Measurements from ENCODE around the gene PIEZO2.

Gene PIEZO2

DNA sequence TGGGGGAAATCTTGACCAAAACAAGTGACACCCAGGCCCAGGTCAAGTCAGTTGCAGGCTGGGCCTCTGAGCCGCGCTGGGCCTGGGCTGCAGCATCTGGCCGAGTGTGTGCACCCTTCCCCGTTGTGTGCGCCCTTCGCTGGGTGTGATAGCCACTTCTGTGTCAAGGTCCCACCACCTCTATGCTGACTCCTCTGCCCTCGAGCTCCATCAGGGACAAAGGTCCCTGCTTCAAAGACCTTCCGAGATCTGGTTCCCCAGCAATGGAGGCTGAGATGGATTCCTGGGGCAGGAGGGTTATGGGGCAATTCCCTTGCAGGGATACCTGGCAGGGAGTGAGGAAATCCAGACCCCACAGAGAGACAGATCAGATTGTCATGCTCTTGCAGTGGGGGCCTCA, 93.6 kb downstream of the PIEZO2 start:
- DNase-seq = no peak

DNA sequence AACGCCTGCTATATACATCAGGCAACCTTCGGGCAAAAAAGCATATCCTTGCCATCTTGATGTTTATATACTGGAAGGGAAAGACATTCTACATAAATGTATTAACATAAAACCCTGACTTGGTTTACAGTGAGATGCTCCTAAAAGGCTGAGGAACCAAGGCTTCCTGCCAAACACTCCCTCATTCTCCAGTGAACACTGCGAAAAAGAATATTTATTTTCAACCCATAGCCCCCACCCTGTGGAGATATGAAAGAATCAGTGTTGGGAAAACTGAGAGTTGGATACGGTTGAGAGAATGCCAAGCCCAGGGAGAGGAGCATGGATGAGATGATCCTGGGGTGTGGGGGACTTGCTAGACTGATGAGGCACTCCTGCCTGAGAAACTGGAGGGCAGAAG, 94.9 kb downstream of the PIEZO2 start:
- DNase-seq = no peak

DNA sequence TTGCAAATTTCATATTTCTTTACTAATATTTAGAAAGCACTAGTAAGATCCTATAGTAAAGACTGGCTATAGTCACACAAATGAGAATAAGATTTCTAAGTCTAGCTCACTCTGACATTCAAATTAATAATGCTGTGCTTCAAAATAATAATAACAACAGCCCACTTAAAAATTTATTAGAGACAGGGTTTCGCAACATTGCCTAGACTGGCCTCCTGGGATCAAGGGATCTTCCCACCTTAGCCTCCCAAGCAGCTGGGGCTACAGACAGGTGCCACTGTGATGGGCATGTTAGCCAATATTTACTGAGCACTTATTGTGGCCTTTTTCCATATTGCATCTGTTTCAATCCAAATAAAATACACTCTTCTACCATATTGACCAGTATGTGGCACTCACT, 96.1 kb downstream of the PIEZO2 start:
- DNase-seq = no peak

DNA sequence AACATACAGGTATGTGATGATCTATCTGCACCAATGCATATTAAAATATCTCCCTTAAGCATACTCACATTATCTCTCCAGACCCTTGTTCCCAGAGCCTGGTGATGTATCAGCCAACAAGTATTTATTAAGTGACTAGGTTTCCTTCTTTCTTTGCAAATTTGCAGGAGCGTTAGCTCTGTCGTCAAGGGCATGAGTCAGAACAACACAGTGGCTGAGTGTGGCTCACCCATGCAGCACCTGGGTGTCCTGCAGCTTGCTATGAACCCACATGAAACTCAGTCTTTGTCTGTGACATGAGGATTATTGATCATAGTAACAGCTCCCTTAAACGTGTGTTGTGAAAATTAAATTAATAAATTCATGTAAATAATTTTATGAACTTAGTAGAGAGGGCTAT, 96.6 kb downstream of the PIEZO2 start:
- peak; percentile 9 for DNase-seq

GRCh38 chr18:11051462-11051861, 97.9 kb downstream of the PIEZO2 start:
- no peak for DNase-seq

- DNase-seq = no peak
Observed at GRCh38 chr18:11050966-11051365, 98.4 kb downstream of the PIEZO2 start.

DNA sequence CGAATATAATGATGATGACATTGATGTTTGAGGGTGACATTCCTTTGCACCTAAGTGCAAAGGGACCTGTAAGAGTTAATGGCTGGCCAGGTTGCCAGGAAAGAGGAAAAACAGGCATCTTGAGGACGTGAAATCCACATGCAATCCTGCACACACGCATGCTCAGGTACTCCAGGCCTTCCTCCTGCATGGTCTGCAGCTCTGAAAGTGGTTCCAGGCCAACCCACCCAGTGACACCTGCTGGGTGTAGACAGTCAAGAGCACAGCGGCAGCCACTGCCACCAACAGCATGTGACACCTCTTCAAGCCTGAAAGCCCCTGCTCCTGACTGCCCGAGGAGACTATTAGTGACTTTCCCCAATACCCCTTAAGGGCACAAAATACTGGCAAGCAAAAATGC, 101.6 kb downstream of the PIEZO2 start:
- DNase-seq = no peak

DNA sequence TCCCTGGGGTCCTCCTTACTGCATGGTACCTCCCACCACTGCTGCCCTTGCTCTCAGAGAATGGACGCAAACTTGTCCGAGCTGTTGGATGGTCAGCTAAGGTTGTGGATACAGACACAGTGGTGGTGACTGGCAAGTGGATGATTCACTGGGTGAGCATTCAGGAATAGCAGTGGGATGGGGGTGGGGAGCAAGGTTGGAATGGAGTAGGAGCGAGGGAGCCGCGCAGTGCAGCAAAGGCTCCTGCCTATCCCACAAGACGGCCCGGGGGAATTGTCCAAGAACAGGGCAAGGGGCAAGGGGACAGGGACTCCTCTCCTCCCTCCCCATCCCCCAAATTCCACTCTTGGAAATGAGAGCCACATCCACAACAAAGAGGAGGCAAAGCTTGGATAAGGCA, 102.2 kb downstream of the PIEZO2 start:
- peak; percentile 27 for DNase-seq

- DNase-seq = no peak
Observed at GRCh38 chr18:11046140-11046539, 103.2 kb downstream of the PIEZO2 start.

DNA sequence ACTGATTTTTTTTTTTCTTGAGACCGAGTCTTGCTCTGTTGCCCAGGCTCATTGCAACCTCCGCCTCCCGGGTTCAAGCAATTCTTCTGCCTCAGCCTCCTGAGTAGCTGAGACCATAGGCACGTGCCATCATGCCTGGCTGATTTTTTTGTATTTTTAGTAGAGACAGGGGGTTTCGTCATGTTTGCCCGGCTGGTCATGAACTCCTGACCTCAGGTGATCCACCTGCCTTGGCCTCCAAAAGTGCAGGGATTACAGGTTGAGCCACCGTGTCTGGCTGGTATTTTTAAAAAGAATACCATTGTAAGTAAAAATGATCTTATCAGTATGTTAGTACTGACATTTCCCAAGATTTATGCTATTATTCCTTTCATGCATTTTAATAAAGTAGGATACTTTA, 105.7 kb downstream of the PIEZO2 start:
- no peak for DNase-seq

DNA sequence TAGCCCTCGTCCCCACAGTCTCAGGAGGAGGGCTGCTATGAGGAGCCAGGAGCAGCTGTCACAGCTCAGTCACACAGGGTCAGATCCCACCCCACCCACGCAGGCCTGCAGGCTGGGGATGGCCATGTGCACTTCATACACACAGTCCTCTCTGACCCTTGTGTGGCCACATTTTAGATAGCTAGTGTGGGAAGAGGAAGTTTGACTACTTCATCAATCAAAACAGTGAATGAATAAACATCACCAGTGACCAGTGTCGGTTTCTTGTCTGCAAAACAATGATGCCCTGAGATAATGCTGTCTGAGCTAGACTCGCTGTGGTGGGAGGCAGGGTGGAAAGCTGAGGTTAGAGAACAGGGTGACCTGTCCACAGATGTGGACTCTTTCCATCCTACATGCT, 107.1 kb downstream of the PIEZO2 start:
- no peak for DNase-seq

DNA sequence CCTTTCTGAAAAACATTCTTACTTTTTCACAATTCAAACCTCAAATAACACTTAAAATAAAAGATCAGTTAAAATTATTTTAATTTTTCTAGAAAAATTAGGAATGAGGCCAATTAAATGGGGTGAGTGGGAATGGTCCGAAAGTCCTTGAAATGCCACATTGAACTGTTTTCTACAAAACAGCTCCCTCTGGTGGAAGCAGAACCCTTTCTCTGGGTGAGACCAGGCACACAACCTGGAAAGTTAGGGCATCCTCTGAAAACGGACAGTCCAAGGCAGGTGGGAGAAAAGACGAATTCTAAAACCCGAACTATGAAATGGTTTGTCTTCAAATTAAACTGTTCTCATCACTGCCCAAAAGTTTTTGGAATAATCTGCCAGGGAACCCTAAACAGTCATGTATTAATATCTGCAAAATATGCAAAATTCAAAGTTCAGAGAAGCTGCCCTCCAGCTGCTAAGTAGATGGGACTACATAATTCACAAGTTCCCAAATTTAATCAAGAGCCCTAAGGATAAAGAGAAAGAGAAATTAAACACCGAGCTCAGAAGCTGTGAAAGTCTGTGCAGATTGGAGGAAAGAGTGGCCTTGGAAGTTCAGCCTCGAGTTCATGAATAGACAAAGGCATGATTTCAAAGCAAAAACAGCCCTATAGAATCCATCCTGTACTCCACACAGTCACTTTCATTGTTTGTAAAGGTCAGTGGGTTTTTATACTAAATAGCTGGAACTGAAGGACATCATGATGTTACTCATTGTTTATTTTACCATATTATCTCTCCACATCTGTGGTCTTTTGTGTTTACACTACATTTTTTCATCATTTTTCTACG, 108.3 kb downstream of the PIEZO2 start:
- peak; percentile 45 for DNase-seq

- DNase-seq = no peak
Observed at GRCh38 chr18:11040359-11040758, 109.0 kb downstream of the PIEZO2 start.

DNA sequence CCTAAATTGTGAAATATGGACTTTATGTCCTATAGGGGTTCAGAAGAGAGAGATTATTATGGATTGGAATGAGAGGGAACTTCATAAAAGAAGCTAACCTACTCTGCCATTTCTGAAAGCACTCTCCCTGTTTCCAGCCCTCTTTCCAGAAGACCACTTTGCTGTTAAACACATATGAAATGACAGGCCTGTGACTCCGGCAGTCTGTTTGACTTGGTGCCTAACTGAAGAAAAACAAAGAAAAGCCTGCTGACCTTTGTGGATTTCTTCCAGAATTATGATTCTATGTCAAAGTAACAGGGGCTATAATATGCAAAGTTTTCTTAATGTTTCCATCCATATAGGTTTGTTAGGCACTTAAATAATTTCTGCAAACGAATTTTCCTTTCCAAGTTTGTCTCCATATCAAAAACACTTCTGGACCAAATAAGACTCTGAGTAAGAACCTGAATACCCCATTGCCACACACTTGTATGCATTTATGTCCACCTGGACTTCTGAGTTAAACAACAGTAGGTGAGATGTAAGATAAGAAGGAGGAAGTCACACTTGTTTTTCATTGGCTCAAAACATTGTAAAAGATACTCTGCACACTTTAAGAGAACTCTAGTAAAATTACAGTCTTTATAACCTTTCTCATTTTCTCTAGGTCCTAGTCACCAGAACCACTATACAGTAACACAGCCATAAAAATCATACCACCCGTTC, 111.7 kb downstream of the PIEZO2 start:
- DNase-seq = no peak

DNA sequence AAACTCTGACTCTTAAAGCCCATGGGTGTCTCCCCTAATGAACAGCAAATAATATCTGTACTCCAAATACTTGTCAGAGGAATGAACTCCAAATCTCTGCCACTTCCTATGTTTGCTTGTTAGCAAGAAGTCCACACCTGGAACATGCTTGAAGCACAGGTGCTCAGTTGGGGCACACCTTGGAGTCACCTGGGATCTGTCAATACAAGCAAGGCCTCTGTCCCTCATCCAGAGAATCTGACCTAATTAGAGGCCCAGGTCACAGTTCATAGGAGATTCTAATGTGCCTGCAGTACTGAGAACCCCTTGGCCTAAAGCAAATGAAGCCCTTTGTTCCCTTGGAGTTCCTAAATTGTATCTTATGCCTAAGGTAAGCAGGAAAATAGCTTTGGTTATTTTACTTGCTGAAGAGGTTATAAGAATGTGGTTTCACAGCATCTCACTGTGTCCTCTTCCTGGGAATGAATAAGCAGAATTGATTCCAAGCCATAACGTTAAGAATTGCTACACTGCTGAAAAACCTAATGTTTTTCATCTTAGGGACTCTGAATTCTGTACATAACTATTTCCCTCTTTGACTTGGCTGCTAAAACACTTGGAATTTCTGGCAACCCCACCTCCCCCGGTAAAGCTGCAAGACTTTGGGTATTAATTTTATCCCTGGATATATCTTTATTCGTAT, 113.4 kb downstream of the PIEZO2 start:
- peak; percentile 18 for DNase-seq

GRCh38 chr18:11035376-11035775, 114.0 kb downstream of the PIEZO2 start:
- no peak for DNase-seq

- peak; percentile 18 for DNase-seq
Observed at GRCh38 chr18:11034884-11035283, 114.5 kb downstream of the PIEZO2 start.

GRCh38 chr18:11033503-11033902, 115.9 kb downstream of the PIEZO2 start:
- DNase-seq = no peak

DNA sequence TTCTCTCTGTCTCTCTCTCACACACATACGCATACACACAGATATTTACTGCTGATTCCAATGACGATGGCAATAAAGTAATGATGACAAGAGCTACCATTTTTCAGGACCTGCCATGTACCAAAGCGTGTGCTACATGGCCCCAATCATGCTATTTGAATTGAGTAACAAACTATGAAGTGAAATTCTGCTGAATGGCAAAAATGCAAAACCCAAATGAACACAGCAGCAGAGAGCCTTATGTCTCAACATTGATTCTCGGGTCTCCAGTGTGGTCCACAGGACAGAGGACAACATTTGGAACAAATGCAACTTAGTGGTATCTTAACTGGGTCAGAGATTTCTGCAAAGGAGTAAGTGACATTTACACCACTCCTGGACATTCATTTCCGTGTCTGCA, 117.4 kb downstream of the PIEZO2 start:
- no peak for DNase-seq

- DNase-seq = no peak
Observed at GRCh38 chr18:11029021-11029420, 120.3 kb downstream of the PIEZO2 start.

DNA sequence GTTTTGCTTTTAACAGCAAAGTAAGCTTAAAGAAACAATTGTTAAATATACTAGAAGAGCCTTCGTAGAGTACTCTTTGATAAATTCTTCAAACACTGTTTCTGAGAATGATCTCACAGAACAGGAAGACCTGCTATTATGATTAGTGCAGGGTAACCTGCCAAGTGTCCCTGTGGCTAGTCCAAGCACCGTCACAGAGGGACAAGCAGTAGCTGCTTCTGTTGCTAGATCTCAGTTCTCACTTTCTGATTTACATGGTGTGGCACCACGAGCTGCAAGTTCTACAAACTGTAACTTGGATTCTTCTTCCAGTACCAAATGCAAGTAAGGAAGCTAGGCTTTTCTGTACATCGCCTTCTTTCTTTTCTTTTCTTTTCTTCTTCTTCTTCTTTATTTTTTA, 121.5 kb downstream of the PIEZO2 start:
- no peak for DNase-seq

DNA sequence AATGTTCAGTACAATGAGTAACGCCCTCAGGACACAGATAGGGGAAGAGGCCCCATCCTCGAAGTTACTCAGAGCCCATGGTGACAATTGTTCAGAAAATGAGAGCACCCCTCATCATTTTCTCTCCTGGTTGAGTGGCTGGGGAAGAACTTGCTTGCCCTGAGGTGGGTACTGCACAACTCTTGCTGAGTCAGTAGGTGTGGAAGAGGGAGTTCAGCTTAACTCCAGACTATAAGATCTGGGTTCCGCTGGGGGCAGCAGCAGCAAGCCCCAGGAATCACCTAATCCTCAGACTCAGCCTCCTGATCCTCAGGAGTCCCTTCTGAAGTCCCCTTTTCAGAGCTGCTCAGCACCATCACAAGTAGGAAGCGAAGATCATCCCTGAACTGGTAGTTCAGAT, 123.7 kb downstream of the PIEZO2 start:
- no peak for DNase-seq

DNA sequence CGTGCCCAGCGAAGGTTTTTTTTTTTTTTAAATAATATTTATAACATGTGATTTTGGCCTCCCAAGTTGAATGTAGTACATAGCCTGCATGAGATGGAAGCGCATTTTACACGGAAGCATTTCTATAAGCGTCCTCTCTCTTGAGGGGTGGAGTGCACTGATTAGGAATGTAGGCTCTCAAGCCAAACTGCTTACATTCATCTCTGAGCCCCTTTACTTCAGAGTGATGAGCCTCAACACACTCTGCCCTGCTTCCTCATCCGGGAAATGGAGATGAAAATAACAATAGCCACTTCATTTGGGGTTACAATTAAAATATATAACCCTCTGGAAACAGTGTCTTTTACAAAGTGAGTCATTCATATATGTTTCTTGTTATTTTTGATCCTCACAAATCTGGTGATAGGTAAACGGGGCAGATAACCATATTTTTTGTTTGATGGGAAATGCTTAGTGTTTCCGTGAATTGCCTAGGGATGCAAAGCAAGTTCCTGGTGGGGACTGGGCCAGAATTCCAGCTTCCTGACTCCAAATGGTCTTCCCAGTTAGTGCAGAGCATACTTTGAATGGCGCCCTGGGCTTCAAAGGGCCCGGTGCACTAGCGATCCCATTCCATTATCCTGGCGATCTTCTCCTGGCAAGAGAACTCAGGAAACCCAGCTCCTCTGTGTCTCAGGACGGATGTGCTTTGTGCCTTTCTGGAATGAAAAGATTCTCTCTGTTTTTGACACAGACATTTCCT, 124.3 kb downstream of the PIEZO2 start:
- no peak for DNase-seq
